Measurements from ENCODE around the gene RNF103. TPM values are rescaled to one million over a fixed set of nuclear protein-coding genes. Genes with fewer than 3 reads are reported as not detected.

The RNF103 gene
- total and polyA plus RNA-seq, 9 donors = 24.1 to 55.2 (median 32.4) TPM

DNA sequence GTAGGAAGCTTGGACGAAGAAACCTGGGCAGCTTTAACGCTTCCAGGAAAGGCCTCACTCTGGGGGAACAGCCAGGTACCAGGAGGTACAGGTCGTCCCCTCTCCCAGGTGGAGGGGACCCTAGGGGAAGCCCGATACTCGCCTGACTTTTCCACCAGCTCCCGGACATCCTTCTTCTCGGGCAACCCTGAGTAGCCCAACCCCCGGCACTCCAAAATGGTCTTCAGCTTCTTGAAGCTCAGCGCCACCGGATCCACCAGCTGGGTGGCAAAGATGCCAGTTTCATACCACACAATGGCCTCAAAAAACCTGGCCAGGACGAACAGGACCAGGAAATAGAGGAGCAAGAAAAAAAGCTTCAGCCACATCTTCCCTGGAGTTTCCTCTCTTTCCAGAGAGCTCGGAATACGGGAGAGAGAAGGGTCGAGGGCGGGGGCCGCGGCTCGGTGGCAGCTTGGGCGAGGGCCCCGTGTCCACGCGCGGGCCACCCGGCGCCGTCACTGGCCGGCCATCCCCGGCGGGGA, 1.1 kb downstream of the RNF103 start:
- Histone ChIP-seq H3K4me3 (peak overlapping the region; percentile 50), H3K9me3 (no peaks in the 10 kb centered on the region), H3K27ac (peak overlapping the region; percentile 98), H3K27me3 (no peaks in the 10 kb centered on the region), H3K36me3 (no peaks in the 10 kb centered on the region), H3K4me1 (ENCODE audit: insufficient read depth) (peaks cover 4% of the 10 kb centered on the region)
- intact Hi-C loops (cut with DNase I) = loop anchor here in 2 of 4 donors (2.0 to 5.0 kb wide), 2 partner anchors 60 to 180 kb away; partner anchors contain the start of genes KDM3A (in 2 of the 2) and CHMP3 (in 1 of the 2)
- WGBS, 3 donors = 0% methylated on average over 29 of the region's 29 CpGs
- peak in 4 of 5 donors; percentile 30 to 49 (median 38) for DNase-seq
- TF ChIP-seq EP300 (IDR thresholded peaks at IDR 0.05) = no peak
- TF ChIP-seq POLR2A (IDR thresholded peaks at IDR 0.05) = no peak
- TF ChIP-seq, protein P1, sequence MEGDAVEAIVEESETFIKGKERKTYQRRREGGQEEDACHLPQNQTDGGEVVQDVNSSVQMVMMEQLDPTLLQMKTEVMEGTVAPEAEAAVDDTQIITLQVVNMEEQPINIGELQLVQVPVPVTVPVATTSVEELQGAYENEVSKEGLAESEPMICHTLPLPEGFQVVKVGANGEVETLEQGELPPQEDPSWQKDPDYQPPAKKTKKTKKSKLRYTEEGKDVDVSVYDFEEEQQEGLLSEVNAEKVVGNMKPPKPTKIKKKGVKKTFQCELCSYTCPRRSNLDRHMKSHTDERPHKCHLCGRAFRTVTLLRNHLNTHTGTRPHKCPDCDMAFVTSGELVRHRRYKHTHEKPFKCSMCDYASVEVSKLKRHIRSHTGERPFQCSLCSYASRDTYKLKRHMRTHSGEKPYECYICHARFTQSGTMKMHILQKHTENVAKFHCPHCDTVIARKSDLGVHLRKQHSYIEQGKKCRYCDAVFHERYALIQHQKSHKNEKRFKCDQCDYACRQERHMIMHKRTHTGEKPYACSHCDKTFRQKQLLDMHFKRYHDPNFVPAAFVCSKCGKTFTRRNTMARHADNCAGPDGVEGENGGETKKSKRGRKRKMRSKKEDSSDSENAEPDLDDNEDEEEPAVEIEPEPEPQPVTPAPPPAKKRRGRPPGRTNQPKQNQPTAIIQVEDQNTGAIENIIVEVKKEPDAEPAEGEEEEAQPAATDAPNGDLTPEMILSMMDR (IDR thresholded peaks at IDR 0.05) = no peak

- WGBS, 3 donors = 3 to 6% (median 5%) methylated on average over 6 of the region's 6 CpGs
- no peaks in the 10 kb centered on the region for H3K9me3 ChIP-seq
- peaks cover 4% of the 10 kb centered on the region for H3K4me1 ChIP-seq (ENCODE audit: insufficient read depth)
- H3K27ac ChIP-seq = no peak overlapping the region
- no peaks in the 10 kb centered on the region for H3K36me3 ChIP-seq
- no peaks in the 10 kb centered on the region for H3K27me3 ChIP-seq
- no peak for DNase-seq
- intact Hi-C loops (cut with DNase I) = loop anchor here in 2 of 4 donors (5.0 kb wide), 1 partner anchor 179 kb away; the partner anchor contains the start of gene KDM3A (in 2 of the 2)
- TF ChIP-seq POLR2A (IDR thresholded peaks at IDR 0.05) = no peak
- TF ChIP-seq, protein P1 (IDR thresholded peaks at IDR 0.05) = no peak
- H3K4me3 ChIP-seq = peak overlapping the region; percentile 50
Measured at GRCh38 chr2:86621280-86621943, 2.3 kb downstream of the RNF103 start.

DNA sequence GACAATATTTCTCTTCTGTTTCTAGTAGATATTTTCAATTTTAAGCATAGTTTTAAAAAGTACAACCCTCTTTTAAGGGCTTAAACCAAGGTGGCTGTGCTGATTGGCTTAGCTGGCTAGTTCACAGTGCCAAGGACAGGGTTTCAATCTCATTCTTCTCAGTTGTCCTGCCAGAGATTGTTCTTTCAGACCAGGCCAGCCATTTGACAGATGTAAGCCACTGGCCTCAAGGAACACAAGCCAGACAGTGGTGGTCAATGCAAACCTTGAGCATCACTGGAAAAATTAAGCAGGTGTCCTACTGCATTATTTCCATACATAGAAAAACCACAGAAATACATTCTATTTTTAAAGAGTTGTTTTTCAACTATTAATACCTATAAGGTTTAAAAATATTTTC, 5.9 kb downstream of the RNF103 start:
- no peaks in the 10 kb centered on the region for H3K9me3 ChIP-seq
- H3K27me3 ChIP-seq = no peaks in the 10 kb centered on the region
- H3K4me1 ChIP-seq (ENCODE audit: insufficient read depth) = peaks cover 4% of the 10 kb centered on the region
- intact Hi-C loops (cut with DNase I) = no loop called here
- no peak for DNase-seq
- H3K36me3 ChIP-seq = no peaks in the 10 kb centered on the region
- no peak overlapping the region for H3K27ac ChIP-seq
- no peak overlapping the region for H3K4me3 ChIP-seq
- no peak for TF ChIP-seq EP300 (IDR thresholded peaks at IDR 0.05)
- no peak for TF ChIP-seq POLR2A (IDR thresholded peaks at IDR 0.05)
- TF ChIP-seq, protein P1 (IDR thresholded peaks at IDR 0.05) = no peak

DNA sequence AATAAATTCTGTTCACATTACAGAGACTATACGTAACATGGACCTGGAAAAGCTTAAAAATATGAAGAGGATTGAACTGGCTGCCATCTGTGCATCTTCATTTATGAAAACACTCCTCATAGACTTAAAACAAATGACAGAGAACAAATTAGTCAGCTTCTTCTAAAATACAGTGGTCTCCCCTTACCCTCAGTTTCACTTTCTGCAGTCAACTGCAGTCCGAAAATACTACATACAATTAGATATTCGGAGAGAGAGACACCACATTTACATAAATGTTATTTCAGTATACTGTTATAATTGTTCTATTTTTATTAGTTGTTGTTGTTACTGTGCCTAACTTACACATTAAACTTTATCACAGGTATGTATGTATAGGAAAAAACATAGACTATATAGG, 6.5 kb downstream of the RNF103 start:
- no peak for DNase-seq
- no peak overlapping the region for H3K4me3 ChIP-seq
- TF ChIP-seq POLR2A (IDR thresholded peaks at IDR 0.05) (no peak), EP300 (IDR thresholded peaks at IDR 0.05) (no peak)
- TF ChIP-seq, protein P1 (IDR thresholded peaks at IDR 0.05) = no peak
- H3K4me1 ChIP-seq (ENCODE audit: insufficient read depth) = peaks cover 4% of the 10 kb centered on the region
- intact Hi-C loops (cut with DNase I) = no loop called here
- WGBS, 3 donors = 86 to 89% (median 88%) methylated on average over 3 of the region's 3 CpGs
- no peak overlapping the region for H3K27ac ChIP-seq
- no peaks in the 10 kb centered on the region for H3K36me3 ChIP-seq
- no peaks in the 10 kb centered on the region for H3K27me3 ChIP-seq
- H3K9me3 ChIP-seq = no peaks in the 10 kb centered on the region

All from ovary (tissue), 9 donors.